H1 (cell line): ENCODE measurements around the gene SLC32A1. TPM values are rescaled to one million over a fixed set of nuclear protein-coding genes. Genes with fewer than 3 reads are reported as not detected.

Experiments
- ASH2L ChIP-seq: fragments of 200-600, 300-600 bp; sonication (generic); IDR thresholded peaks from one replicate; pipeline ENCODE4 v1.7.1; 2017; ENCODE audit warnings: low read length
- ATF3 ChIP-seq: IDR thresholded peaks from 2 replicates; pipeline ENCODE4 v1.6.1; 2011; ENCODE audit warnings: low read depth, mild to moderate bottlenecking, low read length; ENCODE audit not compliant: insufficient read depth
- CHD2 ChIP-seq: IDR thresholded peaks from 2 replicates; pipeline ENCODE4 v1.6.1; 2012; ENCODE audit warnings: low read length, improper control_type of control experiment
- GTF2F1 ChIP-seq: IDR thresholded peaks from 2 replicates; pipeline ENCODE4 v1.6.1; 2012; ENCODE audit warnings: low read depth, low read length, improper control_type of control experiment, borderline replicate concordance
- JUN ChIP-seq: IDR thresholded peaks from 2 replicates; pipeline ENCODE4 v1.6.1; 2011; ENCODE audit warnings: low read depth, mild to moderate bottlenecking, improper control_type of control experiment, low read length
- KDM1A ChIP-seq: fragments of 200-600, 300-600 bp; sonication (generic); IDR thresholded peaks from 2 replicates; pipeline ENCODE4 v1.7.1; 2016; ENCODE audit warnings: mild to moderate bottlenecking, low read length, borderline replicate concordance
- KDM5A ChIP-seq: fragments of 200-600 bp; IDR thresholded peaks from 2 replicates; pipeline ENCODE4 v1.7.1; 2012; ENCODE audit warnings: mild to moderate bottlenecking, low read length, inconsistent platforms, mixed read lengths
- NRF1 ChIP-seq: IDR thresholded peaks from 2 replicates; pipeline ENCODE4 v1.6.1; 2011; ENCODE audit warnings: mild to moderate bottlenecking, low read depth, low read length, improper control_type of control experiment
- PHF8 ChIP-seq: fragments of 200-600 bp; sonication (generic); conservative IDR thresholded peaks from 2 replicates; pipeline ENCODE4 v1.7.1; 2012; ENCODE audit warnings: low read depth, mild to moderate bottlenecking, inconsistent platforms, low read length, moderate library complexity
- SIN3A ChIP-seq, 2 experiments: IDR thresholded peaks in 1 of 2; conservative IDR thresholded peaks in 1 of 2; 2 replicates each; pipeline ENCODE4 v1.6.1; 2011 to 2012; ENCODE audit warnings: low read length in 2 of 2, improper control_type of control experiment in 1 of 2, low read depth in 1 of 2, mild to moderate bottlenecking in 1 of 2
- SIRT6 ChIP-seq: IDR thresholded peaks from one replicate; pipeline ENCODE4 v1.7.1; 2012; ENCODE audit warnings: low read length, inconsistent platforms
- SIX5 ChIP-seq: IDR thresholded peaks from 2 replicates; pipeline ENCODE4 v1.6.1; 2011; ENCODE audit warnings: mild to moderate bottlenecking, low read depth, low read length
- SP1 ChIP-seq: IDR thresholded peaks from 2 replicates; pipeline ENCODE4 v1.6.1; 2011; ENCODE audit warnings: low read depth, low read length
- YY1 ChIP-seq: IDR thresholded peaks from 2 replicates; pipeline ENCODE4 v1.6.1; 2011; ENCODE audit warnings: low read depth, mild to moderate bottlenecking, low read length
- polyA plus RNA-seq, 7 experiments: library from polyadenylated mRNA; depleted of rRNA in 3 of 7; stranded (reverse) in 5 of 7; unstranded in 2 of 7; fragments of >200 nt in 5 of 7; fragments of 200-250 nt in 2 of 7; gene quantifications; 1 replicate in 5 of 7; 2 replicates in 1 of 7; 4 replicates in 1 of 7; pipeline versions ENCODE4 v1.2.1 to v1.2.3, GENCODE V29; 2011 to 2013; ENCODE audit warnings: missing spikeins in 2 of 7, mixed read lengths in 2 of 7
- total RNA-seq: library from RNA; stranded (reverse); fragmentation: NEBNext Ultra II Directional; extraction: Animal tissue kit (Norgen Biotek cat#: 25700); gene quantifications from 2 replicates; pipeline ENCODE4 v1.2.1, GENCODE V29; 2021
- TF ChIP-seq, protein P1 (sequence below): IDR thresholded peaks from 2 replicates; pipeline ENCODE4 v1.6.1; 2012; ENCODE audit warnings: low read length, inconsistent platforms
- TF ChIP-seq, protein P2 (sequence below): IDR thresholded peaks from 2 replicates; pipeline ENCODE4 v1.6.1; 2011; ENCODE audit warnings: low read length, improper control_type of control experiment

SLC32A1 gene
- total and polyA plus RNA-seq, 2 of the 8 experiments (the other 6 are each of a cell fraction or from before 2014, with no cell fraction given) = 0.09 to 0.15 TPM

GRCh38 chr20:38725148-38725901 is 1.0 kb downstream of the SLC32A1 start (continued):
- TF ChIP-seq GTF2F1 (no peak), SIRT6 (no peak), KDM1A (no peak), ASH2L (peak; percentile 70), KDM5A (no peak), PHF8 (0 out of 2 replicates have a peak, but pooled peaks have one; percentile 11), YY1 (no peak), CHD2 (no peak), NRF1 (no peak), JUN (no peak), SIX5 (no peak), SP1 (peak; percentile 96), ATF3 (no peak), SIN3A (conservative IDR thresholded peaks at IDR 0.05 in 1 of 2, IDR thresholded peaks at IDR 0.05 in 1 of 2; ENCODE audit: low read depth in 1 of 2, low read length in 2 of 2) (no peak)
- TF ChIP-seq, protein P1, sequence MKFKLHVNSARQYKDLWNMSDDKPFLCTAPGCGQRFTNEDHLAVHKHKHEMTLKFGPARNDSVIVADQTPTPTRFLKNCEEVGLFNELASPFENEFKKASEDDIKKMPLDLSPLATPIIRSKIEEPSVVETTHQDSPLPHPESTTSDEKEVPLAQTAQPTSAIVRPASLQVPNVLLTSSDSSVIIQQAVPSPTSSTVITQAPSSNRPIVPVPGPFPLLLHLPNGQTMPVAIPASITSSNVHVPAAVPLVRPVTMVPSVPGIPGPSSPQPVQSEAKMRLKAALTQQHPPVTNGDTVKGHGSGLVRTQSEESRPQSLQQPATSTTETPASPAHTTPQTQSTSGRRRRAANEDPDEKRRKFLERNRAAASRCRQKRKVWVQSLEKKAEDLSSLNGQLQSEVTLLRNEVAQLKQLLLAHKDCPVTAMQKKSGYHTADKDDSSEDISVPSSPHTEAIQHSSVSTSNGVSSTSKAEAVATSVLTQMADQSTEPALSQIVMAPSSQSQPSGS = no peak
- TF ChIP-seq, protein P2, sequence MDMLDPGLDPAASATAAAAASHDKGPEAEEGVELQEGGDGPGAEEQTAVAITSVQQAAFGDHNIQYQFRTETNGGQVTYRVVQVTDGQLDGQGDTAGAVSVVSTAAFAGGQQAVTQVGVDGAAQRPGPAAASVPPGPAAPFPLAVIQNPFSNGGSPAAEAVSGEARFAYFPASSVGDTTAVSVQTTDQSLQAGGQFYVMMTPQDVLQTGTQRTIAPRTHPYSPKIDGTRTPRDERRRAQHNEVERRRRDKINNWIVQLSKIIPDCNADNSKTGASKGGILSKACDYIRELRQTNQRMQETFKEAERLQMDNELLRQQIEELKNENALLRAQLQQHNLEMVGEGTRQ = no peak
